Measurements from ENCODE around the gene TEPSIN.

- TF ChIP-seq ZFX (IDR thresholded peaks at IDR 0.05; ENCODE audit: borderline replicate concordance), result no peak
- no peak for TF ChIP-seq CTCF (IDR thresholded peaks at IDR 0.05)
Measured at GRCh38 chr17:81197831-81198490, 40.9 kb downstream of the TEPSIN start.
